Measurements from ENCODE around the gene PUS7.
"Not testable (repeated sequence)": the region's sequence is repeated elsewhere in the genome, so short reads cannot be mapped to it uniquely, and the experiment has no call there.

The PUS7 gene

DNA sequence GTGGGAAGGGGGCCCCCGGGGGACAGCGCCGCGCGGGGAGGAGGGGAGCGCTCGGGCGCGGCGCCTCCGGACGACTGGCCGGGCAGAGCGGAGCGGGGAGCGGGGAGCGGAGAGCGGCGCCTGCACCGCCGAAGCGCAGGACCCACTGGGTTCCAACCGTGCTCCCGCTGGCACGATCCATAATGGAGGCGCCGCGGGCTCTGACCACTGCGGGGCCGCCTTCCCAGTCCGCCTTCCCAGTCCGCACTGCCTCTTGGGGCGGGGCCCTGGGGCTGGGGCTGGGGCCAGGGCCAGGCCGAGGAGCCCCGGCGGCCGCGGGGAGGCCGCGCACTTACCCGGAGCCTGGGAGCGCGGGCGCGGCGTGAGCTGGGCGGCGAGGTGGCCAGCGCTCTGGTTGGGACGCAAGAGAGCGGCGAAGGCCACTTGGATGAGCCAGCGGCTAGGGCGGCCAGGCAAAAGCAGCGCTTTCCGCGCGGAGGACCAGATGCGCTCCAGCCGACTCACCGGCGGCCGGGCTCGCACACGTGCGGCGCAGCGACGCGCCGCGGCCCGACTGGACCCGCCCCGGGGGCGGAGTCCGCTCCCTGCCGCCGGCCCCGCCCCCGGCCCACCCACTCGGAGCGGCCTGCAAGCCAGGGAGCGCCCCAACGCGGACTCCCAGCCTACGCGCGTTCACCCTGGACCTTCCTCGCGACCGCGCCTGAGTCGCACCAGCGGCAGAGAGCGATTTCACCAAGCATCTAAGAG is at the start of gene PUS7:
Gene PUS7, minus strand, starts transcription at position 555 of the 747 bp plus-strand sequence. CDS start 13,759 bp downstream, outside the sequence.
- peak; percentile 88 for DNase-seq

- DNase-seq = no peak
Measured at GRCh38 chr7:105567821-105568220, 45.8 kb upstream of the PUS7 start.

DNA sequence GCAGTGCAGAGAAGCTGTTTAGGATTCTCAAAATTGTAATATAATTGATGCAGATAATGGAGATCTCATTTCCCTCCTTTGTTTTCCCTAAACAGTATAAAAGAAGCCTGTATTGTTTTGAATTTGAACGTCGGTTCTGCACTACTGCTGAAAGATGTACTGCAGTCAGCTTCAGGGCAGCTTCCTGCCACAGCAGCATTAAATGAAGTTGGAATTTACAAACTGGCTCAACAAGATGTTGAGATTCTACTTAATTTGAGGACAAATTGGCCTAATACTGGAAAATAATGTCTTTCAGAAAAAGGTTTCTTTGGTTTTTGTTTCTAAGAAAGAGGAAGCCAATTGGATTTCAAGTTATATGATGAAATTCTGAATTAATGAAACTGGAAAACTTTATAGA is 45.0 kb upstream of the PUS7 start:
- no peak for DNase-seq

GRCh38 chr7:105565190-105565589 is 43.1 kb upstream of the PUS7 start:
- no peak for DNase-seq

GRCh38 chr7:105559926-105560325 is 37.9 kb upstream of the PUS7 start:
- DNase-seq = no peak

DNA sequence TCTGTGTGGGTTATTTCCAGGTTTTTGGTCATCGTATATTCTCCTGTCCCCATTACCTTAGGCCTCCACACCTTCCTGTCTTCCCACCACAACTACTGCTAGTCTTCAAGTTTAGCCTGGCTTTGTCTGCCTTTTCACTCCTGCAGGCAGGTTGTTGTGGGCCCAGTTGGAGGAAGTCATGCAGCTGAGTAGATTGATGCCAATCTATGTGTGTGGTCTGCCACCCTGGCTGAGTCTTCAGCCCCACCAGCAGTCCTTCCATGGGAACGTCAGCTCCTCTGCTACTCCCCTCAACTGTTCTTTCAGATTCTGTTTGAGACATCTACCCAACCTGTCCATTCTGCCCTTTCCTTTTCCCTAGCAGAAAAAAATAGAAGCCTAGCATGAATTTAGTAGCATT is 16.3 kb upstream of the PUS7 start:
- DNase-seq = no peak

DNA sequence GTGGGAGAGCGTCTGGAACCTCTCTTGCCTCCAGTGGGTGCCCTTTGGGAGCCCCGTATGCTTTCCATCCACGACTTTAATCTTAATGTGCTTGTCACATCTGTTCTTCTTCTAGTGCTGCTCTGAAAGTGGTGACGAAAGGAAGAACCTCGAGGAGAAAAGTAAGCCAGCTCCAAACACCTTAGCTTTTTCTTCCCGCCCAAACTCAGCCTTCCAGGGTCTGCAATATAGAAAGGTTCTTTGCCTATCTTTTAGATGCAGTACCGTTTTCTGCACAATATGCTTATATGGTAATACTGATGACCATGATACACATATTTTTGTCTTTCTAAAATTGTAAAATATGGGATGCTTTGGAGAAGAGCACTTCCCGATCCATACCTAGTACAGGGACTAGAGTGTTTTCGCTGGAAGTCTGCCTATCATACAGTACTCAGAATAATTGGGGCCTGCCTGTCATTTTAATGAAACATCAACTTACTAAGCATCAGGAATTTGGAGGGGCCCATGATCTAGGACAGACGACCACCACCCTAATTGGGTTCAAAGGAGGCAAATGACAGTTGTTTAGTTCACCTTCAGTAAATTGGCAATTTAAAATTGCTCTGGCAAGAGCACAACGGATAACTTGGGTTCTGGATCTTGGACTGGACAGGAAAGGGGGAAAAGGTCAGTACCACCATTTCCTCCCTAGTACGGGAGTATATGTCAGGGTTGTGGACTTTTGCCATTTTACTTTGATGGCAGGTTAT is 10.8 kb upstream of the PUS7 start:
- DNase-seq = no peak

DNA sequence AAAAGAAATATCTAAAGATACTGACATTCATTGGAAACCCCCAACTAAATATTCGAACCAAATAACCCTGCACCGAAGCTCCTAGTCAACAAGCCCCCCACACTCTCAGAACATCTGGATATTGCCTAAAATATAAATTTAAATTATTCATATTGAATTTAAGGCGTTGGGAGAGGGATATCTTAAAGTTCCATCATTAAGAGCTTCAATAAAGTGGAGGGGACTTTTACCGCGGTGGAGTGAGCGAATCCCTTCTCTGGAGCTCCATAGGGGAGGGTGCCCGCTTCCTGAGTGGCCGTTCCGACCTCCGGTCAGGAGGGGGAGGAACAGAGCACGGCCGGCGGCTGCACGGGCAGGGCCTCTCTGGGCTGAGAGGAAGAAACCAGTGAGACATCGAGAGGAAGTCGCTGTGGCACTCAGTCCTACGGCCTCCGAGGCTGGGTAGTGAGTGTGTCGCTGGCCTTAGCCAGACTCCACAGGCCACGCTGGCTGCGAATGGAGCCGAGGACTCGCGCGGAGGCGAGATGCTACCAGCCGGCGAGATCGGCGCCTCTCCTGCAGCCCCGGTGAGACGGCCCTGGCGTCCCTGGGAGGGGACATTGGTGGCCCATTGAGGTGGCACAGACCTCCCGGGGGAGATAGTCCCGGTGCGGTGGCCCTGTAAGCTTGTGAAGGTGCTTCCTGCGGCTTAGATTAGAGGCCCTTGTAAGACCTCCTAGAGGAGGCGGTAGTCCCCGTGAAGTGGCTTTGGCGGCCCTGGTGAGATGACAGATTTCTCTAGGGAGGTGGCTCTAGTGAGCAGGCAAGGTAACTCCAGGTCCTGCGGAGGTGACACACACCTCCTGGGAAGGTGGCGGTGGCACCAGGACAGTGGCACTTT is 10.0 kb upstream of the PUS7 start, which contains the start of gene RINT1:
Gene RINT1, plus strand, starts transcription at position 410 of the 880 bp plus-strand sequence. Its CDS starts 115 bp downstream, at position 525.
- peak; percentile 90 for DNase-seq

GRCh38 chr7:105530546-105530945 is 8.5 kb upstream of the PUS7 start:
- DNase-seq = no peak

DNA sequence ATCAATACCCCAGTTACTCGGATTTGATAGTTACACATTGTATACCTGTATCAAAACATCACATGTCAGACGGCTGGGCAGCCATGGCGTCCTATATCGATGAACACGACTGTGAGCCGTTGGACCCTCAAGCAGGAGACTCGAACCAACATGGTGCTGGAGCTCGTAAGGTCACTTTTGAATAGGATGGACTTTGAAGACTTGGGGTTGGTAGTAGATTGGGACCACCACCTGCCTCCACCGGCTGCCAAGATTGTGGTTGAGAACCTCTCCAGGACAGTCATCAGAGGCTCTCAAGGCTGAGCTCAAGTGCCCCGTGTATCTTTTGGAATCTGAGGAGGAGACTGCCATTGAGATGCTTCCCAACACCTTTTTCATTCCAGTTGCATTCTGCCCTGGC is 8.1 kb upstream of the PUS7 start:
- DNase-seq = no peak

DNA sequence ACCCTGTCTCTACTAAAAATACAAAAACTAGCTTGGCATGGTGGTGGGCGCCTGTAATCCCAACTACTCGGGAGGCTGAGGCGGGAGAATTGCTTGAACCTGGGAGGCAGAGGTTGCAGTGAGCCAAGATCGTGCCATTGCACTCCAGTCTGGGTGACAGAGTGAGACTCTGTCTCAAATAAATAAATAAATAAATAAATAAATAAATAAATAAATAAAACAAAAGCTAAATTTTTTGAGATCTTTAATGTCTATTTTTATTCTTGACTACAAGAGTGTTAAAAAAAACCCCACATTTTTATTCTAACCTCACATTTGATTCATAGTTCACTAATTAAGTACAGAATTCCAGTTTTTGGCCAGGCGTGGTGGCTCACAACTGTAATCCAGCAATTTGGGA is 5.7 kb upstream of the PUS7 start:
- not testable (repeated sequence) for DNase-seq

DNA sequence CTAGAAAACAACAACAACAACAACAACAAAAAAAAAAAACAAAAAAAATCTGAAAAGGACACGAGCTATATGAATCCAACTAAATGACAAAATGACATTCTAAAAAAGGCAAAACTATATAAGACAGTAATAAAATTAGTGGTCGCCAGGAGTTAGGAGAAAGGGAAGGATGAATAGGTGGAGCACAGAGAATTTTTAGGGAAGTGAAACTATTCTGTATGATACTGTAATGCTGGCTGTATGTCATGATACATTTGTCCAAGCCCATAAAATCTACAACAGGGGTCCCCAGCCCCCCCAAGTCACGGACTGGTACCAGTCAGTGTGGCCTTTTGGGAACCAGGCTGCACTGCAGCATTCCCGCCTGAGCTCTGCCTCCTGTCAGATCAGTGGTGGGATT is 2.8 kb upstream of the PUS7 start:
- DNase-seq = no peak

DNA sequence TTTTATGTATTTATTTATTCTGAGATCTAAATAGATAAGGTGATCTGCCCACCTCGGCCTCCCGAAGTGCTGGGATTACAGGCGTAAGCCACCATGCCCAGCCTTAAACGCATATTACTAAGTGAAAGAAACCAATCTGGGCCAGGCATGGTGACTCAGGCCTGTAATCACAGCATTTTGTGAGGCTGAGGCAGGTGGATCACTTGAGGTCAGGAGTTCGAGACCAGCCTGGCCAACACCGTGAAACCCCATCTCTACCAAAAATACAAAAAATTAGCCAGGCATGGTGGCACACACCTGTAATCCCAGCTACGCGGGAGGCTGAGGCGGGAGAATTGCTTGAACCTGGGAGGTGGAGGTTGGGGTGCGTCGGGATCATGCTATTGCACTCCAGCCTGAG is 2.4 kb upstream of the PUS7 start:
- not testable (repeated sequence) for DNase-seq

DNA sequence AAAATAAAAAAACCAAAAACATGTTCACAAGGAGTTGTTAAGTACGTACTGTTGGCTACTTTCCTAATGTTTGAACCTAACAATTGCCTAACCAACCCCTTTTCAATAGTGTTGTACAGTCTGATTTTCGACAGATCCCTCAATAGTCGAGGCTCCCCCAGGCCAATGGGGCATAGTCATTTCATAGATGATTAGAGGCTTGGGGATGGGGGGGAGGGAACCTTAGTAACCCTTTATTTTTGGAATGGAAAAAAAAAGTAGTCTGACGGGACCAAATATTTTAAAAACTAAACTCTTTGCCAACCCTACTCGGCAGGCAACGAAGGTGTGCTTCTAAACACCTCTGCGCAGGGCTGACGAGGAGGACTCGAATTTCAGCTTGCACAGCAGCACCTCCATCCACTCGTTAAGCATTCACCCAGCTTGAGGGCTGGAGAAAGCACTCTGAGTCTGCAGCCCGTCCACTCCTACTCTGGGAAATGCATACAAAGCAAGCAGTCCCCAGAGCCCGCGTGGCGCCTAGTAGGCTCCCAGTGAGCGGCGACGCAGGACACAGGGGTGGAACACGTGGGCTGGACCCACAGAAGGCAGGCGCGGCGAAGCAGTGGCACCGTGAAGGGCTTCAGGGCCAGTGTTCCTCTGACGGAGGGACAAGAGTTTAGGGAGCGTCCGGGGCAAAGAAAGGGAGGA is 899 bp downstream of the PUS7 start:
- DNase-seq = peak; percentile 50

DNA sequence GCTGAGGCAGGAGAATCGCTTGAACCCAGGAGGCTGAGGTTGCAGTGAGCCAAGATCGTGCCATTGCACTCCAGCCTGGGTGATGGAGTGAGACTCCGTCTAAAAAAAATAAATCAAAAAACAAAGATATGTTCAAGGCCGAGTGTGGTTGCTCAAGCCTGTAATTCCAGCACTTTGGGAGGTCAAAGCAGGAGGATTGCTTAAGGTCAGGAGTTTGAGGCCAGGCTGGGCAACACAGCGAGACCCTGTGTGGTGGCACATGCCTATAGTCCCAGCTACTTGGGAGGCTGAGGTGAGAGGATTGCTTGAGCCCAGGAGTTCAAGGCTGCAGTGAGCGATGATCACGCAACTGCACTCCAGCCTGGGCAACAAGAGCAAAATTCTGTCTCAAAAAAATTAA is 1.5 kb downstream of the PUS7 start:
- not testable (repeated sequence) for DNase-seq

GRCh38 chr7:105519353-105519752 is 2.7 kb downstream of the PUS7 start:
- DNase-seq = no peak

DNA sequence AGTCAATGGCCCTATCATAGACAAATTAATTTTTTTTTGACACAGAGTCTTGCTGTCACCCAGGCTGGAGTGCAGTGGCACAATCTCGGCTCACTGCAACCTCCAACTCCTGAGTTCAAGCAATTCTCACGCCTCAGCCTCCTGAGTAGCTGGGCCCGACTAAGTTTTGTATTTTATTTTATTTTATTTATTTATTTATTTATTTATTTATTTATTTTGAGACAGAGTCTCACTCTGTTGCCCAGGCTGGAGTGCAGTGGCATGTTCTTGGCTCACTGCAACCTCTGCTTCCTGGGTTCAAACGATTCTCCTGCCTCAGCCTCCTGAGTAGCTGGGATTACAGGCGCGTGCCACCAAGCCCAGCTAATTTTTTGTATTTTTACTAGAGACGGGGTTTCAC is 6.5 kb downstream of the PUS7 start:
- DNase-seq = not testable (repeated sequence)

GRCh38 chr7:105512926-105513526 is 9.0 kb downstream of the PUS7 start:
- no peak for DNase-seq

- DNase-seq = no peak
Measured at GRCh38 chr7:105512415-105512814, 9.7 kb downstream of the PUS7 start.

DNA sequence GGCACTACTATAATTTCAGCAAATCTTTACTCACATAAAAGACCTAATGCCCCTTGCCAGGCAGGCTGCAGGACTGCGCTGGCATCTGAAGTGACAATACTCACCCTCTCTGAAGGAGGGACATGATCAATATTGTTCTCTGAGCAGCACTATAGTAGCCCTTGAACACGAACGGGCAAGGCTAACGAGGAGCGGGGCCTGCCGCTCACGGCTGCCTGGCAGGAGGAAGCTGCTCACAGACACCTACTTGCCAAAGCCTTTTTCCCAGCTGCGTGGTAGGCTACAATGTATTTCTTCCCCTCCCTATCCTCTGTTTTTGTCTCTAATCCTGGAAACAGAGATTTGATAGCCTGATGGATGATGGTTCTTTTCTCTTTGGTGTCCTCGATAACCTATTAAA is 19.9 kb downstream of the PUS7 start:
- no peak for DNase-seq

DNA sequence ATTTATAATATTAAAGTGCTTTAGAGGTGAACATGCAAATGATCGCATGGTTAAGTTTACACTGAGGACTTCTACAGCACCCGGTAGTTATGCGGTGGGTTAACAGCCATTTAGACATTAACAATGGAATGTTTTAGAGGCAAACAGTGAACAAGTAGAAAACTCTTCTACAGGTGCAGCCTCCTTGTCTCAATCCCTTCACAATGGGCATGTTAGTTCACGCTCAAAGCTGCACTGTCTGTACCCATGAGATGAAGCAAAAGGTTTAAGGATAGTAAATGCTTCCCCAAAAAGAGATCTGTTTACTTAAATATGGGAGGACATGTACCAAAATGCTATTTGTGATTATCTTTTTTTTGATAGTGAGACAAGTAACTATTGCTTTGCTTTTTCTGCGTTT is 25.1 kb downstream of the PUS7 start:
- no peak for DNase-seq

DNA sequence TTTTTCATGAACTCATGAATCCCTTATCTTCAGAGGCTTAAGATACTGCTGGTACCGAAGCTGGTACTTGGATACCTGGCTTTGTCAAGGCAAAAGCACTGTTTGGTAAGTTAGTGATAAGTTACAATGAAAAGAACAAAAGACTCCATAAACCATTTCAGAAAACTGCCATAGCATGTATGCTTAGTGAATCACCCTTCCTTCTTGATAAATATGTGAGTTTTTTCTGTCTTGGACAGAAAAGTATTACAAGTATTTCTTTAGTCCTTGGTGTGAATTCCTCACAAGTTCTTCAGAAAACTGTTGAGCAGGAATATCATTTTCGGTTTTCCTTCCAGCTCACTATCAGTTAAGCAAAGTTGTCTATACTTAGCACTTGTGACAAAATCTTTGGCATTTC is 25.6 kb downstream of the PUS7 start:
- DNase-seq = no peak

Measured in CD4-positive, alpha-beta T cell treated with Interleukin-17A for 4 hours (primary cell).